ENCODE measurements around the gene LHFPL4.

The LHFPL4 gene

DNA sequence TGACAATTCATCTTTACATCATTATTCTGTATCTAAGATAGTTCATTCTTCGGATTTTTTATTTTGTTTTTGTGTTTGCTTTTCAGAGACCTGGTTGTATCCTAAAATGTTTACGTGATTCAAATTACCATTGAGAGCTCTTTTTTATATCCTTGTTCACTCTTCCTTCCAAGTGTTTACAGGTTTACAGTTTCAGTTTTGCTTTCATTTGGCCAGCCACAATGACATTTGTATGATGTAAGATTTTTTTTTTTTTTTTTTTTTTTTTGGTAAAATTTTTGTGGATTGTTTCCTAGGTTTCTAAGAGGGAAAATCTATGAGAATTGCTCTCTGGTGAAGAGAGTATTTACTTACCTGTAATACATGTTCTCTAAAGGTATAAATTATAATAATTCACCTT is 101.2 kb downstream of the LHFPL4 start:
- no peak overlapping the region for H3K27ac ChIP-seq

DNA sequence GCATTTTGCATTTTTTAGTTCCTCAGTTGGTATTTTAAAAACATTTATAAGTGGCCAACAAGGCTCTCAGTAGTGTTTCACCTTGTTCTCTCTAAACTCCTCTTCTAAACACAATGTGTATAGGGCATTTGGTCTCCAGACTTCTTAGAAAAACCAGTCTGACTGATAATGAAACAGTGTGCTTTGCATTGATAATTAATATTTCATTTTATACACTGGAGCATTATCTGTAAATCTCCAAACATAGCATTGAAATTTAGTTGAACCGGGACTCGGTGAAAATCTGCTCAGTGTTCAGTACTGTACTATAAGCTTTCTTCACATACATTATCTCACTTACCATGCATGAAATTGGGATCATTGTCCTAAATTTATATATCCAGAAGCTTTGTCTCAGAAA is 102.6 kb downstream of the LHFPL4 start:
- no peak for DNase-seq (ENCODE audit: low spot score)
- no peak overlapping the region for H3K27ac ChIP-seq
- H3K4me3 ChIP-seq, result no peak overlapping the region
- TF ChIP-seq CTCF (IDR thresholded peaks at IDR 0.05), result no peak

More for the DNA sequence above, 101.2 kb downstream of the LHFPL4 start:
- no peak overlapping the region for H3K4me3 ChIP-seq
- no peak for TF ChIP-seq CTCF (IDR thresholded peaks at IDR 0.05)
- no peak for DNase-seq (ENCODE audit: low spot score)

DNA sequence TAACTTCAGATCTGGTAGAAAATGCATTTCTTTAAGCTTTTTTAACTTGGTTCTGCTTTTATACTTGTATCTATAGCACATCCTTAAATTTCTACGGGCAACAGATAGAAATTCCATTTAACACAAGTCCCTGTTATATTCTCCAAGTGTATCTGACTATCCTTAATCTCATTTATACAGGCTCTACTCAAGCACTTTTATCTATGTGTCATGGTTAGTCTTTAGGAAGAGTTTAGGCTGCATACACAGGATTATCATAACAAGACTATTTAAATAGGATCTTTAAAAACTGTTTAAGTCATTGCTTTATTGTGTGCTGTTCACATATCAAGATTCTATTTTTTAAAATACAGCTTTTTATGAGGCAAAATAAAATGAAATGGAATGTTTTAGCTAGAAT is 103.5 kb downstream of the LHFPL4 start:
- Histone ChIP-seq H3K27ac (no peak overlapping the region), H3K4me3 (no peak overlapping the region)
- DNase-seq (ENCODE audit: low spot score), result no peak
- TF ChIP-seq CTCF (IDR thresholded peaks at IDR 0.05), result no peak

DNA sequence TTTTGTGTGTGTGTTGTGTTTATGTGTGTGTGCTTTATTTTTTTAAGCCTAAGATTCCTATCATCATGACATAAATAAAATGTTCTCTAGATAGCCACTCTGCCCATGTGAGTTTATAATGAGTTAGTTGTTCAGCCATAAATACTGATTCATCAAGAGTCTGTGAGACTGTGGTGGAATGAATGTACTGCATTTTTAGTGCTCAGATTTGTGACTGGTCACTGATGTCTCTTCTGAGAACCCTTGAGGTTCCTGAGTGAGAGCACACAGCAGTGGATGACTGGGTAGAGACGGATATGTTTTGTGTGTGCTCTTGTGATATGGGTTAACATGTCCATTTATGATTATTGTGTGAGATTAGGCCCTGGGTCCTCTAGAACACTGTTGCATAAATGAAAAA is 105.0 kb downstream of the LHFPL4 start:
- DNase-seq (ENCODE audit: low spot score), result no peak
- TF ChIP-seq CTCF (IDR thresholded peaks at IDR 0.05), result no peak
- no peak overlapping the region for H3K27ac ChIP-seq
- H3K4me3 ChIP-seq, result no peak overlapping the region

All from coronary artery (tissue), 2 donors.